HT1080 (cell line): ENCODE results near the gene CNGB1. TPM values are rescaled to one million over a fixed set of nuclear protein-coding genes. Genes with fewer than 3 reads are reported as not detected.
"Not testable (repeated sequence)": the region's sequence is repeated elsewhere in the genome, so short reads cannot be mapped to it uniquely, and the experiment has no call there.

ENCODE experiments used
- DNase-seq: peaks from one replicate; pipeline ENCODE4 v3.0.0-alpha.2; 2015; ENCODE audit warnings: low read depth
- polyA plus RNA-seq, 2 experiments: library from polyadenylated mRNA; depleted of rRNA; stranded (reverse); fragments of >200 nt; gene quantifications; 2 replicates each; pipeline ENCODE4 v1.2.3, GENCODE V29; 2015
- total RNA-seq: library from RNA; depleted of rRNA; stranded (reverse); fragments of >200 nt; shearing (Covaris generic); gene quantifications from 2 replicates; pipeline ENCODE4 v1.2.3, GENCODE V29; 2014; rRNA removed

CNGB1 gene
- total RNA-seq, result 0.32 and 0.50 TPM in 2 replicates
- 0.02 TPM in 1 of 2 replicates, not detected in the other for polyA plus RNA-seq (2015; cell fraction: cytosol; rRNA removed)
- polyA plus RNA-seq (2015; cell fraction: nucleus; rRNA removed), result 0.10 and 0.17 TPM in 2 replicates

DNA sequence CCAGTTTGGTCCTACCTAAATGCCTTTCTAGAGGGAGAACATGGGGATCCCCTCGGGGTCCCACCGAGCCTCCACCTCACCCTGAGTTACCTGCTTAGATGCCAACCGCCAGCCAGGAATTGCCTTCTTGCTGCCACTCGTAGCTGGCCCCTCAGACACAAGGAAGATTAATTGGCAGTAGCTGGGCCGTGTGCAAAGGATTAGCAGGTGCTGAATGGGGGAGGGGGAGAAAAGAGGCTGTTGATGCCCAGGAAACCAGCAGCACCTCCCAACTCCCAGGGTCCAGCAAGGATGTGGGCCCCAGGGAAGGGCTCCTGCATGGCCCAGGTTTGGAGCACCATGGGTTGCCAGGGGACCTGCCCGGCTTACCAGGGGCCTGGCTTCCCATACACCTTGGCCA, at the start of gene CNGB1:
Gene CNGB1, minus strand, starts transcription at position 159 of the 400 bp plus-strand sequence. CDS start 3,842 bp downstream, outside the sequence.
- DNase-seq, result no peak

DNA sequence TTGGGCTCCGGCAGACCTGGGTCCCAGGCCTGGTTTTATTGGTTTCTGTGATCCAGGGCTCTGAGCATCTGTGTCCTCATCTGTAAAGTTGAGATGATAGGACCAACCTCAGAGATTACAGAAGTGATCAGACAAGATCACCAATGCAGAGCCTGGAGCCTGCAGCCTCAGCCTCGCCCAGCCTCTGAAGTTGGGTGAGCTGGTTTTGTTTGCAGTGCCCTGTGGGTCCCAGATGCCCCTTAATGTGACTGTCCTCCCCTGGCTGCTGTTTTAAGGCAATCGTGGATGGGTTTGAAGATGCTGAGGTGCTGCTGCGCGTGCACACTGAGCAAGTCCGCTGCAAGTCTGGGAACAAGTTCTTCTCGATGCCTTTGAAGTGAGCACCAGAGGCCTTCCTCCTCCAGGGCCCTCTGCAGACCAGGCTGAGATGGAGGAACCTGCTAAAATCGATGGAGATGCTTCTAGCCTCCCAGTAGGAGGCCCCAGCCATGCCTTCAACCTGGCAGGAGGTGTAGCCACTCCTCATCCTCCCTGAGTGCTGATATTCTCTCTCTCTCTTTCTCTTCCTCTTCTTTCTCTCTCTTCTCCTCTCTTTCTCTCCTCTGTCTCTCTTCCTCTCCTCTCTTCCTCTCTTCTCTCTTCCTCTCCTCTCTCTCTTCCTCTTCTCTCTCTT, 49.1 kb upstream of the CNGB1 start:
- no peak for DNase-seq

GRCh38 chr16:58018803-58019202, 47.9 kb upstream of the CNGB1 start:
- DNase-seq, result no peak

DNA sequence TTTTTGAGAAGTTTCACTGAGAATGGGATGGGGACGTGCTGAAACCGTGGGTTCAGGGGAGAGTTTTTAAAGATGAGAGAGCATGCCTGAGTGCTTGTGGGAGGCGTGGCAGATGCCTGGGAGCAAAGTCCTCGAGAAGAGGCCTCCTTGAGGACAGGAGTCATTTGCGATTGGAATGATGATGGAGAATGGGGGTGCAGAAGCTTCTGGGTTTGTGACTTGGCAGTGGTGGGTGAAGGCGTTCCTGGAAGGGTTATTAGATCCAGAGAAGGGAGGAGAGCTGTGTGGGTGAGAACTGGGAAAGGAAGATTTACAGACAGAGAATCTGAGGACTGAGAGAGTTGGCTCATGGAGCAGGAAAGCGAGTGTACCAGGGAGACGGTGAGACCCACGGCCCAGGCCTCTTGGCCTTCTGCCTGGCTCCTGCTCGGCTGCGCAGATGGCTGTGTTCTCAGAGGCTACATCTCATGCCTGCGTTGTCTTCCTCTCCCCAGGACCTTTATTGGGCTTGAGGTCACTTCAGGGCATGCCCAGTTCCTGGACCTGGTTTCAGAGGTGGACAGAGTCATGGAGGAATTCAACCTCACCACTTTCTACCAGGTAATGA, 46.0 kb upstream of the CNGB1 start:
- DNase-seq, result no peak

GRCh38 chr16:58013201-58013956, 42.5 kb upstream of the CNGB1 start:
- no peak for DNase-seq

DNA sequence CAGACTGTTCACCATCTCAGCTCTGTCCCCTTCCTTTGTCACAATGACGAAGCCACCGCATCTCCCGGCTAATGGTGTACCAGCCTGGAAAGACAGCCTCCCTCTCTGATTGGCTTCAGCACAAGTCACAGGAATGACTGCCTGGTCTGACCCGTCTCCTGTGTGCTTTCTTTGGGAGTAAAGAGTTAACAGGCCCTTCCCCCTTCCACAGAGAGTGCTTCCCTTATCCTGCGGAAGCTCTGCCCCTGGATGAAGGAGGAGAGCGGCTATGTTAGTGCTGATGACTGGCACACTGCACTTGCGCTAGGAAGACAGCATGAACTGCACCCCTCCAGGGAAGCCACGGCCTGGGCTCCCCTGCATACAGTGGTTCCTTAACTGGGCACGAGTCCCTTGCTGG, 41.6 kb upstream of the CNGB1 start:
- DNase-seq, result no peak

DNA sequence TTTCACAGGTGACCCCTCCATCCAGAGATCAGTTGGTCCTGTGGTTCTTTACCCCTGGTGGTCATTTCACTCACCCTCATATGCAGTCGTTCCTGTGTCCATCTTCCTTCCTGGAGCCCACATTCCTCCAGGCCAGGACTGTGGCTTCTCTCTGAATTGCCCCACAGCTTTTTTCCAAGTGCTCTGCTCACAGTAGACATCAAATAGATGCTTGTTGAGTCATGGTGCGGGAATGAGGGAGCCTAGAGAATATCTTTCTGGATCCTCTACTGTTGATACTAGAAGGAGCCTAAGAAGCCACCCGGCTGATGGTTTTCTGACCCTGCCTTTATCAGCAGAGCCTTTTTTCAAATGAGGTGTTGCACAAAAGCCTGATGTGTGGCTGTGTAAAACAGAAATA, 40.7 kb upstream of the CNGB1 start:
- peak; percentile 52 for DNase-seq

GRCh38 chr16:58010886-58011285, 40.0 kb upstream of the CNGB1 start:
- DNase-seq, result no peak

DNA sequence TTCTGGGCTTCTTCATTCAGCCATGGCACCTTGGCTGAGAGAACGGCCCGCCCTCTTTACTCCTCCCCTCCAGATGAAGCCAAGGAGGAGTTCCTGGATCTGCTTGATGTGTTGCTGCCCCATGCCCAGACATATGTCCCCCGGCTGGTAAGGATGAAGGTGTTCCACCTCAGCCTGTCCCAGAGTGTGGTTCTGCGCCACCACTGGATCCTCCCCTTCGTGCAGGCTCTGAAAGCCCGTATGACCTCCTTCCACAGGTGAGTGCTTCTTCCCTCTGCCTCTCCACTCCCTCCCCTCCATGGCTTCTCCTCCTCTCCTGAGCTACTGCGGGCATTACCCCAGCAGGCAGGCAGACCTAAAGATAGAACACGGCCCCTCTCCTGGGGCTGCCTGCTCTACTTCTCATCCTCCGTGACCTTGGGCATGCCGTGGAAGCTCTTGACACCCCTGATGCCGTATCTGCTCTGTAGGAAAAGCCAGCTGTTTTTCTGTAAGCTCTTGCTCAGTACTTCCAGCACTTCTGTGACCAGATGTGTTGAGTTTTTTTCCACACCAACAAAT, 39.0 kb upstream of the CNGB1 start:
- DNase-seq, result no peak

DNA sequence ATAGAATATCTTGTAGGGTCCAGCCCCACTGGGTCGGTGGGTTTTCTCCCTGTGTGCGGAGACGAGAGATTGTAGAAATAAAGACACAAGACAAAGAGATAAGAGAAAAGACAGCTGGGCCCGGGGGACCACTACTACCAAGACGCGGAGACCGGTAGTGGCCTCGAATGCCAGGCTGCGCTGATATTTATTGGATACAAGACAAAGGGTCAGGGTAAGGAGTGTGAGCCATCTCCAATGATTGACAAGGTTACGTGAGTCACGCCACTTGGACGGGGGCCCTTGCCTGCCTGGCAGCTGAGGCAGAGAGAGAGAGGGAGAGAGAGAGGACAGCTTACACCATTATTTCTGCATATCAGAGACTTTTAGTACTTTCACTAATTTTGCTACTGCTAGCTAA, 33.8 kb upstream of the CNGB1 start:
- not testable (repeated sequence) for DNase-seq

- no peak for DNase-seq
Observed at GRCh38 chr16:58002936-58003335, 32.0 kb upstream of the CNGB1 start.

- DNase-seq, result no peak
Observed at GRCh38 chr16:58002416-58002800, 31.5 kb upstream of the CNGB1 start.

- DNase-seq, result peak; percentile 18
Observed at GRCh38 chr16:58001781-58002415, 31.0 kb upstream of the CNGB1 start.

GRCh38 chr16:58000706-58001676, 30.1 kb upstream of the CNGB1 start, which contains the start of gene USB1:
Gene USB1 (plus strand): TSS chr16:58001407. CDS start chr16:58001484, 77 bp downstream.
- DNase-seq, result peak; percentile 86

- no peak for DNase-seq
Observed at GRCh38 chr16:57999971-58000705, 29.2 kb upstream of the CNGB1 start, which contains the start of gene ZNF319. Gene ZNF319 (minus strand): TSS chr16:58000672. CDS start chr16:57998265, 2,407 bp downstream.

- peak; percentile 43 for DNase-seq
Observed at GRCh38 chr16:57999366-57999970, 28.5 kb upstream of the CNGB1 start.

DNA sequence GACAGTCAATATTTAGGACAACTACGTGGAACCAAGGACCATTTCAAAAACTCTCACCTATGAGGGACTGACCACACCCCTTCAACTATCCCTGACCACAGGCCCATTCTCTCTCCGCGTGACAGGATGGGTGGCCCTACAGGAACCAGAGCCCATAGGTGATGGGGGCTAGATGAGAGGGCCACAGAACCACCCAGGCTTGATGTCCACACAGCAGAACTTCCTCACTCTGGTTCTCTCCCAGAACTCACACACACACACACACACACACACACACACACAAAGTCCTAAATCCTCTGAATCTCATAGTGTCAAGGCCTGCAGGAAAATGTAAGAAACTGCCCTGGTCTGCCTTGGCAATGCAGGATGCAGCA, 28.1 kb upstream of the CNGB1 start:
- DNase-seq, result no peak

DNA sequence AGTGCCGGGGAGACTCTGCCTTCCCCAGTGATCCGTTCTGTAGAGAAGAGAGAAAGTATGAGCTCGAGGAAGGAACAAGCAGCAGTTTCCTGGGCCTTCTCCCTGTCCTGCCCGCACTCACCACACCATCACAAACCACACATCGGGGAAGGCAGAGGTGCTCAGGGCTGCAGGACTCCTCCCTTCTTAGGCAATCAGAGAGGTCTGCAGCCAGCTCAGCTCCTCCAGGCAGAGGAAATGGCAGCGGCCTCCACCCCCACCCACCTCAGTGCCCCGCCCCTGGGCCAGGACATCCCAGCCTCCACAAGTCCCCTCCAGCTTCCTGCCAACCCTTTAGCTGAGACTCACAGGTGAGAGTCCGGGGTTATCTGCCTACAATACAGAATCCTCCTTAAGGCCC, 27.6 kb upstream of the CNGB1 start:
- DNase-seq, result peak; percentile 65
